ENCODE results near the gene COA3. TPM values are rescaled to one million over a fixed set of nuclear protein-coding genes. Genes with fewer than 3 reads are reported as not detected.

Gene COA3
- total and polyA plus RNA-seq, 12 donors = 55.6 to 231 (median 87.0) TPM

GRCh38 chr17:42844271-42844670 lies 45.8 kb upstream of the COA3 start, which contains the start of gene AOC2:
Gene AOC2, plus strand, starts transcription at chr17:42844580. Its CDS starts 47 bp downstream, at chr17:42844627.
- H3K4me3 ChIP-seq = no peak within 1 kb of the TSS
- H3K9me3 ChIP-seq (replicated peaks in 1 of 3) = no peaks in the 10 kb centered on the region
- no peaks in the 10 kb centered on the region for H3K27me3 ChIP-seq
- peaks cover 0 to 21% of the 10 kb centered on the region in 2 donors for H3K4me1 ChIP-seq (replicated peaks in 1 of 2)
- DNase-seq = peak in 2 of 7 donors; percentile 41 to 53
- 37 to 54% (median 46%) methylated on average over 3 to 4 of the region's 4 CpGs for WGBS, 4 donors
- intact Hi-C loops (cut with DNase I) = loop anchor here (5.0 to 10.0 kb wide), 2 partner anchors 93 to 151 kb away; partner anchors contain the start of gene RPL27 (in 1 of the 2)
- H3K36me3 ChIP-seq (replicated peaks in 1 of 2) = peaks cover 0 to 52% of the 10 kb centered on the region in 2 donors
- TF ChIP-seq CTCF (IDR thresholded peaks at IDR 0.05) = no peak
- no peak for TF ChIP-seq POLR2A (IDR thresholded peaks at IDR 0.05)
- peak within 1 kb of the TSS in 2 of 5 donors; percentile 19 to 80 for H3K27ac ChIP-seq

GRCh38 chr17:42843358-42843934 lies 44.9 kb upstream of the COA3 start:
- Histone ChIP-seq H3K27me3 (no peaks in the 10 kb centered on the region), H3K36me3 (replicated peaks in 1 of 2) (peaks cover 0 to 60% of the 10 kb centered on the region in 2 donors), H3K27ac (peak overlapping the region in 2 of 5 donors; percentile 19 to 35), H3K4me3 (no peak overlapping the region), H3K9me3 (replicated peaks in 1 of 3) (no peaks in the 10 kb centered on the region), H3K4me1 (replicated peaks in 1 of 2) (peaks cover 0 to 21% of the 10 kb centered on the region in 2 donors)
- WGBS, 4 donors = 30 to 36% (median 33%) methylated on average over 6 of the region's 6 CpGs
- intact Hi-C loops (cut with DNase I) = loop anchor here (5.0 to 10.0 kb wide), 2 partner anchors 94 to 151 kb away; partner anchors contain the start of gene RPL27 (in 1 of the 2)
- peak; percentile 35 to 68 (median 53) for DNase-seq
- peak; percentile 70 to 99 (median 96) for TF ChIP-seq CTCF (IDR thresholded peaks at IDR 0.05)
- TF ChIP-seq POLR2A (IDR thresholded peaks at IDR 0.05) = no peak

- Histone ChIP-seq H3K27ac (no peak overlapping the region), H3K4me3 (no peak overlapping the region), H3K9me3 (replicated peaks in 1 of 3) (no peaks in the 10 kb centered on the region), H3K4me1 (replicated peaks in 1 of 2) (peaks cover 0 to 17% of the 10 kb centered on the region in 2 donors), H3K27me3 (no peaks in the 10 kb centered on the region), H3K36me3 (replicated peaks in 1 of 2) (peaks cover 0 to 73% of the 10 kb centered on the region in 2 donors)
- no peak for TF ChIP-seq POLR2A (IDR thresholded peaks at IDR 0.05)
- TF ChIP-seq CTCF (IDR thresholded peaks at IDR 0.05) = no peak
- 69 to 72% (median 70%) methylated on average over 11 of the region's 11 CpGs for WGBS, 4 donors
- peak in 1 of 7 donors; percentile 42 for DNase-seq
- intact Hi-C loops (cut with DNase I) = loop anchor here (5.0 to 10.0 kb wide), 2 partner anchors 95 to 153 kb away; partner anchors contain the start of gene RPL27 (in 1 of the 2)
Measured at GRCh38 chr17:42841975-42842685, 43.6 kb upstream of the COA3 start.

- Histone ChIP-seq H3K27ac (no peak overlapping the region), H3K4me1 (replicated peaks in 1 of 2) (peaks cover 18 to 22% of the 10 kb centered on the region in 2 donors), H3K27me3 (no peaks in the 10 kb centered on the region), H3K9me3 (replicated peaks in 1 of 3) (no peaks in the 10 kb centered on the region), H3K36me3 (replicated peaks in 1 of 2) (peaks cover 0 to 57% of the 10 kb centered on the region in 2 donors), H3K4me3 (no peak overlapping the region)
- TF ChIP-seq POLR2A (IDR thresholded peaks at IDR 0.05) (no peak), CTCF (IDR thresholded peaks at IDR 0.05) (no peak)
- 93 to 99% (median 96%) methylated on average over 6 of the region's 6 CpGs for WGBS, 4 donors
- DNase-seq = no peak
- intact Hi-C loops (cut with DNase I) = no loop called here
Measured at GRCh38 chr17:42835732-42836131, 37.2 kb upstream of the COA3 start.

Data from adrenal gland (tissue), 12 donors.